A673 (cell line): ENCODE measurements around the gene EXOC5.

Experiments used
- CTCF ChIP-seq: fragments of 300-800, 200-600 bp; sonication (generic); conservative IDR thresholded peaks from 2 replicates; pipeline ENCODE4 v1.5.1; 2017; ENCODE audit warnings: low read depth, mild to moderate bottlenecking, antibody characterized with exemption, low read length, moderate library complexity, mixed read lengths
- EZH2 ChIP-seq: fragments of 200-600 bp; sonication (generic); IDR thresholded peaks from 2 replicates; pipeline ENCODE4 v1.6.1; 2017; ENCODE audit warnings: borderline replicate concordance, low read depth, mild to moderate bottlenecking, mixed read lengths, antibody characterized with exemption, low read length; ENCODE audit not compliant: poor library complexity, severe bottlenecking

DNA sequence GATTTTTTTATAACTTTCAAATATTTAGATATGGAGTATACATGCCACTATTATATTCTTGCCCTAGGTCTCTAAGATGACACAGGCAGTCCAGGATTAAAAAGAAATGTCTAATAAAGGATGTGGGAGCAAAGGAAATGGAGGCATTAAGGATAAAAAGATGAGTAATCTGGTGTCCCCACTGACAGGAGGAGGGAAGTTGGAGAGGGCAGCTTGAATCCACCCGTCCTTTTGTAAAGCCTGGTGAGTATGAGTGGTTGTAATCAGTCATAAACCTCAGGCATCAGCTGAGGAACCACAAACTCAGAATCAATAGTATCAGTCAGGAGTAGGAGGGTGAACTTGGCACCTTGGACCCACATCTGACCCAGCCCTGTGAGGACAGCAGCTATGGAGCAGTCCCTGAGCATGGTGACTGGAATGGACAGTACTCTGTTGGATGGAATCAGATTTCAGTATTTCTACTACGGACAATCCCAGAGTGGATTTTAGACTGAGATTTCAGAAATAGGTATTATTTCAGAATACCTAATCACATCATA is 100.5 kb downstream of the EXOC5 start:
- TF ChIP-seq CTCF (no peak), EZH2 (no peak)
